Hypothalamus (tissue), 51 donors: ENCODE data around the gene SEPTIN8.
A peak's percentile ranks its signal among the peaks of the same experiment; 100 is the strongest.

Experiments
- DNase-seq, 51 donors: peaks; one replicate each; lab custom pipeline; 2025; lab: John Stamatoyannopoulos, UW

Gene SEPTIN8

GRCh38 chr5:132785864-132786263 is 8.8 kb upstream of the SEPTIN8 start:
- DNase-seq, result no peak

DNA sequence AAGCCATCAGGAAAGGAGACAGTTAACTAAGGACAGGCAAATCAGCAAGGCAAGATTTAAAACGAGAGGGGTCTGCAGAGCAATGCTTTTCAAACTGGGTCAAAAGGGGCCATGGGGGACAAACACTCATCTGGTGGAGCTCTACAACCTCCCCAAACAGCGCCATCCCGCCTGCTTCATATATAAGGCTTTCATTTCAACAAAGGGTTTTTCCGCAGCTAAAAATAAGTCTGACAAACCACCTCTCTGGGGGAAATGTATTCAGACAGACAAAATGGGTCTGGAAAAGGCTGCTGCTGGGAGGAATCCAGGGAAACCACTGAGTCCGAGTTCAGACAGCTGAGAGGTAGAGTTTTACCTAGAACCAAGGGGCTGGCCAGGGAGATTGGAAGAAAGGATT is 8.3 kb upstream of the SEPTIN8 start:
- DNase-seq, result no peak

GRCh38 chr5:132782101-132782500 is 5.1 kb upstream of the SEPTIN8 start:
- DNase-seq, result peak in 3 of 51 donors; percentile 13 to 32 (median 25)

DNA sequence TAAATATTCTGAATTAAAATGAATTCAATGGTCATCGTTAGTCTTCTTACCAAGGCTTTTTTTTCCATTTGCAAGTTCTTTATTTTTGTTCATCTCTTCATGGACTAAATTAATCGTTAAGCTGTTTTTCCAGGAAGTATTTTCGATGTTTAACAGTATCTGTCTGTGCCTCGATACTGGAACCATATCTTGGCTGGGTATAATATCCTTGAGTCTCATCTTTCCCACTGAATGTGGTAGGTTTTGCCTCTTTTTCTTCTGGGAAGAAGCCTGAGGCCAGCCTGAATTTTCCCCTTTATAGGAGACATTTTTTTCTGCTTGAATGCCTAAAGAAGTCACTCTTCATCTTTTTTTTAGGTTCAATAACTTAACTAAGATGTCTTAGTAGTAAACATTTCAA is 4.0 kb upstream of the SEPTIN8 start:
- no peak for DNase-seq

DNA sequence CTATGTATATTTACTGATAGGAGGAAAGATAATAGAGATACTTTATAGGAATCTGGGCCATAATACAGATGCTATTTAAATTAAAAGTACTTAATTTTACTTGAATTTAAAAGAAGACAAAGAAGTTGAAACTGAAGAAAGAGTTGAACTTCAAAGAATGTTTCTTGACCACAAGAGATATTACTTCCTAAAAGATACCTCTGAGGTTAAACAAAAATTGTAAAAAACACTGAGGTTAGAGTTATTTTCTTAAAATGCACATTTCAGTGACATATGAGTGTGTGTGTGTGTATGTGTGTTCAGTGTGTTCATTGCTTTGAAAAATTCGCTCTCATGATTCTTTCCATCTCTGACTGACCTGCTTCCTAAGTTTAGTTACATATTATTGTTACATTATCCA is 3.5 kb upstream of the SEPTIN8 start:
- DNase-seq, result no peak

- DNase-seq, result peak in 29 of 51 donors; percentile 26 to 88 (median 48)
These were observed 2.9 kb upstream of the SEPTIN8 start for GRCh38 chr5:132779961-132780360.

DNA sequence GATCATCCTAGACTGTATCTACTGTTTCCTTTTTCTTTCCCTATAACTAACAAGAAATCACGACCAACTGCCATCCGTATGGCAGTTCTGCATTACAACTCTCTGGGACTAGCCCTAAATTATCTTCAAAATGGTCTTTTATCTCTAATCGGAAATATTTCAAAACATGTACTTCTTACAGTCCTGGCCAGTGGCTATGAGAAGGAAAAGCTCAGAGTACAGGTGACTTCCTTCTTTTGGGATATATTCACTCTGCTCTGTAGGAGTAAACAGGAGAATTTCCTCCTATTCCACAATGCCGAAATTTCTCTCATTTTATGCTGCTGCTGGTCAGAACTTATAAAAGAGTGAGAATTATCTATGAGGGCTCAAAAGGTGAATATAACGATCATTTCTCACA is 1.8 kb upstream of the SEPTIN8 start:
- DNase-seq, result no peak

GRCh38 chr5:132778129-132778528 is 1.1 kb upstream of the SEPTIN8 start:
- DNase-seq, result peak in 1 of 51 donors; percentile 57

DNA sequence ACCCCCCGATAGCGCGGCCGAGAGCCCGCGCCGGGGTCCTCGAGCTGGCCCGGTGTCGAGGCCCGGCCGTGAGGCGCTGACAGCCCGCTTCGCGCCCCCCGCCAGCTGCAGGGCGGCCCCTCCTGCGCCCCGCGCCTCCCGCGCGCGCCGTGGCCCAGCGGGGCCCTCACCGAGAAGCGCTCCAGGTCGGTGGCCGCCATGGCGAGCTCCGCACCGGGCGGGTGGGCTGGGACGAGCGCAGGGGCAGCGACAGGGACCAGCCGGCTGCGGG is 166 bp downstream of the SEPTIN8 start:
- DNase-seq, result no peak

DNA sequence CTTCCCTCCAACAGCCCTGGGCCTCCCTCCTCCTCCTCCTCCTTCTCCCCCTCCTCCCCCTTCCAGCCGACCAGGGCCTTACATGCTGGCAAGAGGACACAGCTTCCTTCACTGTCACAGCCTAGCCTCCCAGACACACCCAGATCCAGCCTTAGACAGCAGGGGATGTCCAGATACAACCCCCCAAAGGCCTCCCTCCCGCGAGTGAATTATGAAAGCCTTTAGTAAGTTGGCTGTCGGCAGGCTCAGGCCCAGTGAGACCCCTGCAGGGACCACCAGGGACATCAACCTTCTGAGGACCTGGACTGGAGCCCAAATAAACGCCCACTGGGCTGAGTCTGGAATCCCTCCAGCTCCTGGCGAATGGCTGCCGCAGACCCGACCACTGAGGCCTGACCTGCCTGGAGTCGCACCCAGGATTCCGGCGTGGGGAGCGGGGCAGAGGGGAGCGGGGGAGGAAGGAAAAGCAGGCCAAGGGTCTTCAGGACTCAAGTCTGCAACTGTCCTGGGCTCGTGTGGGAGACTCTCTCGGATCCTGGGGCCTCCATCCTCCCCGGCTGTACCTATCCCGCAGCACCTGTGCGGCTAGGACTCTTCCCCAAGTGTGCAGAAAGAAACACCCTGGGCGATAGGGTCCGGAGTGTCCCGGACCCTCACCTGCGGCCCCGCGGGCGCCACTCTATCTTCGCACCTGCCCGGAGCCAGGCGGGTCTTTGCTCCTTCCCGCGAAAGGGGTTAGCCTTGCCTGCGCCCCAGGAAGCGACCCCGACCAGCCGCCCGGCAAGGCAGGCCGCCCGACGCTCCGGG is 705 bp downstream of the SEPTIN8 start:
- DNase-seq, result peak in 34 of 51 donors; percentile 17 to 78 (median 50)

DNA sequence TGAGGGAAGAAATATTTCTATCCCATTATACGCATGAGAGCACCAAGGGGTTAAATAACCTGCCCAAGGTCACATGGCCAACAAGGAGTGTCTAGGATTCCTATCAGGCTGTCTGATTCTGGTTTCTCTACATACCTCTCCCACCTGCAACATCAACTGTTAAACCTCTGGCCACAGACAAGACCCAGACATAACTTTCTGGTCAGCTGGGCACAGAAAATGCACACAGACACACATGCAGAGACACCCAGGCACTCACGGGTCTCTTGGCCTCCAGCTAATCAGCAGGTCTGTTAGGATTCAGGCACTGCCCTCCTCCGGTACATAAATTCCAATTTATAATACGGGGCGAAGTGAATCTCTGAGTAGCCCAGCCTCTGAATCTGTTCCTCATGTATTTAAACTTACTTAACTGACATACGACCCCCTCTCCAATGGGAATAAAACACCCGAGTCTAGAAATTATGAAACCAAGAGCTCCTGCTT is 1.5 kb downstream of the SEPTIN8 start:
- peak in 3 of 51 donors; percentile 19 to 61 (median 38) for DNase-seq

DNA sequence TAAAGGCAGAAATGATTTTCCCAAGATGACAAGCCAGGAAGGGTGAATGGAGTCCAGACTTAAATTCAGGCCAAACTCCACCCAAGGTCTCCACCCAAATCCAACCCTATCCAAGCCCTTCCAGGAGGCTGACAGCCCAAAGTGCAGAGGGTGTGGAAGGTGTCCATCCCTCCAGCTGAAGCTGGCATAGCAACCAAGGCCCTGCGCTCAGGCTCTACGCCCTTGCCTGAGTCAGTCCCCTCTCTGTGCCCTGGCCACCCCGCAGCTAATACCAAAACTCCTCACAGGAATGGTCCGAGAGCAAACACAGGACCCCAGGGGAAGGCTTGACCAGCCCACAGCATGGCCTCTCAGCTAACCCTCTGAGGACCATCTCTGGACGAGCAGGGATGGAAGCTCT is 2.1 kb downstream of the SEPTIN8 start:
- peak in 1 of 51 donors; percentile 15 for DNase-seq

DNA sequence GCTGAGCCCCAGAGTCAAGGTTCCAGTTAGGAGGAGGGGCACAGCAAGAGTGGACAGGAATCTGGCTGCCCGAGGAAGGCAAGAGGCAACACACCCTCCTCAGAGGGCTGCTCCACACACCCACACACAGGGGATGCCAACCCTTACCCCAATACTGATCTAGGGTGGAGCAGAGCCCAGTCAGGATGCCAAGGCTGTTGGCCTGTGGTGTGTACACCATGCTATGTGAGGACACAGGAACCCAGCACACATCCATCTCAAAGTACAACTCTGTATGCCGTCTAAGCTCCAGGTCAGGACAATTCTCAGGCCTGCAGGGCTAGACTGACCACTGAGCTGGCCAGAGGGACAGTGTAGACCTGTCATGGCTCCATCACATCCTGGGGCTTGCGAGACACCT is 2.6 kb downstream of the SEPTIN8 start:
- DNase-seq, result peak in 2 of 51 donors; percentile 51 to 54

DNA sequence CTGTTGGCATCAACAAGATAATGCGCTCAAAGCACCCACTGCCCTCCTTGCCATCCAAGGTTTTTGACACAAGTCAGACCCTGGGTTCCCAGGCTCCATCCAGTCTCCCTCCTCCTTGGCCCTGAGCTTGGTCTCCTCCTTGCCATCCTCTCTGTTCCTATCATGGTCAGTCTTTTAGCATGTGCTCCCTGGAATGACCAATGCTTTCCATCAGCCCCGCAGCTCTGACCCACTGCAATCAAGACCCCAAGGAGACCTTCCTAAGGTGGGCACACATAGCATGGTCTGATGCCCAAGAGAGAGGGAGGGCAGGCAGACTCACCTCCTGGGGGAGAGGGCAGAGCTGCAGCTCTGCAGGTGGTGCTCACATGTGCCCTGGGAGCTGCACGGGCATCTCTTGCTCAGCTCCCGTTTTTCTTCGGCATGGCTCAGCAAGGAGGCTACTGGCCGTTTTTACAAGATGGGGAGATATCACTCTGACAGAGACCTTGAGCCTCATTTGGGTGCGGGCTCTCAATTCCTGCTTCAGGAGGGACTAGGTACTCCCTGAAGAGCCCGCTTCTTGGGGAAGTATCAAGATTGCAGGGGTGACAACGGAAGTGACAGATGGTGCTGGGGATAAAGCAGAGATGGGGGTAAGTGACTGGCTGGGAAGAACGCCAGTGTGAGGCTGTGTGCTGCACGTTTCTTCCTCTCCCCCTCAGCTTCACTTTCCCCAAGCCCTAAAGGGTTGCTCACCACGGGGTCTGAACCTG is 3.3 kb downstream of the SEPTIN8 start:
- peak in 1 of 51 donors; percentile 56 for DNase-seq

GRCh38 chr5:132773114-132773513 is 3.9 kb downstream of the SEPTIN8 start:
- peak in 5 of 51 donors; percentile 18 to 52 (median 32) for DNase-seq

GRCh38 chr5:132772291-132773070 is 4.6 kb downstream of the SEPTIN8 start:
- peak in 1 of 51 donors; percentile 34 for DNase-seq

GRCh38 chr5:132771503-132771998 is 5.5 kb downstream of the SEPTIN8 start:
- DNase-seq, result peak in 5 of 51 donors; percentile 15 to 31 (median 15)

- peak in 2 of 51 donors; percentile 20 to 33 for DNase-seq
These were observed 6.4 kb downstream of the SEPTIN8 start for GRCh38 chr5:132770476-132771159.

- DNase-seq, result no peak
These were observed 8.6 kb downstream of the SEPTIN8 start for GRCh38 chr5:132768485-132768868.

DNA sequence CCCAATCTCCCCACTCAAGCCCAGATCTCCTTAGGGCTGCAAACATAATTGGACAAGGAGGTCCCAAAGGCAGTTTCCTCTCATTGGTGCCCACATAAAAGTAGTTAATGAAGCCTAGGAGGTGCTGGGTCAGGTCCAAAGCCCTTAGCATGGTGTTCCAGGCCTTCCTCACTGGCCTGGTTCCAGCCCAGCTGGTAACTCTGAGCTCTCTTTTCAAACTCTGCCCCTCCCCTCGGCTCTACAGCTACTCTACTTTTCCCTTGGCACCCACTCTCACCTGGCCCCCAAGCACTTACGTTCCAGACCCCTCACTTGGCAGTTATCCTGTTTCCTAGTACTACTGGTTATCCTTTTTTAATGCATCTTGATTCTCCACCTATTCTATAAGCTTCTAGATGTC is 9.9 kb downstream of the SEPTIN8 start:
- DNase-seq, result peak in 19 of 51 donors; percentile 19 to 72 (median 34)

GRCh38 chr5:132766806-132767055 is 10.3 kb downstream of the SEPTIN8 start:
- no peak for DNase-seq
